ENCODE data around the gene DEGS1. TPM values are rescaled to one million over a fixed set of nuclear protein-coding genes. Genes with fewer than 3 reads are reported as not detected.

Gene DEGS1
- total RNA-seq, 1 donor from 2014 or later = 43.3 TPM

DNA sequence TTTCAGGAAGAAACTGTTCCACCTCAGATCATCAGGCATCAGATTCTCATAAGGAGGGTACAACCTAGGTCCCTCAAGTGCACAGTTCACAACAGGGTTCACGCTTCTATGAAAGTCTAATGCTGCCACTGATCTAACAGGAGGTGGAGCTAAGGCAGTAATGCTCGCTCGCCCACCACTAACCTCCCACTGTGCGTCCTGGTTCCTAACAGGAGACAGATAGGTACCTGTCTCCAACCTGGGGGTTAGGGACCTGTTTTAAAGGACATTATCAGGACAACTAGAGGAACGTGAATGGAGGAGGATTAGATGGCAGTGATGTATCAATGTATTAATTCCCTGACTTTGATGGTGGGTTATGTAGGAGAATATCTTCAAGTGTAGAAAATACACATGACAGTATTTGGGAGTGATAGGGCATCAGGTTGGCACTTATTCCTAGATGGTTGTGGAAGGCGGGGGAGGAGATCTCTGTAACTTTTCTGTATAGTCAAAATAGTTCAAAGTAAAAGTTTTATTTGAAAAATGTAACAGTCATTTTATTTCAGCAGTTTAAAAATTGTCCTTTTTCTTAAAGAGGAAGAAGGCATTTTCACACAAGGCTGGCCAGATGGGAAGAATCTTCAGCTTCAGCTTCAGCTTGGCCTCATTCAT lies 43.9 kb downstream of the DEGS1 start:
- H3K4me1 ChIP-seq (ENCODE audit: control insufficient read depth in 3 of 3, insufficient read depth in 3 of 3, low read length in 3 of 3) = peaks cover 0 to 8% (median 0%) of the 10 kb centered on the region in 3 donors
- peaks cover 7 to 34% (median 25%) of the 10 kb centered on the region in 3 donors for H3K36me3 ChIP-seq (ENCODE audit: control insufficient read depth in 3 of 3, insufficient read depth in 3 of 3, low read length in 3 of 3)
- no peaks in the 10 kb centered on the region for H3K9me3 ChIP-seq (ENCODE audit: control insufficient read depth in 3 of 3, low read length in 3 of 3)
- H3K9ac ChIP-seq (ENCODE audit: low read depth in 1 of 3, low read length in 3 of 3) = no peak overlapping the region
- H3K27me3 ChIP-seq (ENCODE audit: control insufficient read depth in 3 of 3, insufficient read depth in 3 of 3, low read length in 3 of 3) = no peaks in the 10 kb centered on the region
- no peak overlapping the region for H3K27ac ChIP-seq (ENCODE audit: low read depth, low read length)
- H3K4me3 ChIP-seq (ENCODE audit: low read length in 3 of 3) = no peak overlapping the region

DNA sequence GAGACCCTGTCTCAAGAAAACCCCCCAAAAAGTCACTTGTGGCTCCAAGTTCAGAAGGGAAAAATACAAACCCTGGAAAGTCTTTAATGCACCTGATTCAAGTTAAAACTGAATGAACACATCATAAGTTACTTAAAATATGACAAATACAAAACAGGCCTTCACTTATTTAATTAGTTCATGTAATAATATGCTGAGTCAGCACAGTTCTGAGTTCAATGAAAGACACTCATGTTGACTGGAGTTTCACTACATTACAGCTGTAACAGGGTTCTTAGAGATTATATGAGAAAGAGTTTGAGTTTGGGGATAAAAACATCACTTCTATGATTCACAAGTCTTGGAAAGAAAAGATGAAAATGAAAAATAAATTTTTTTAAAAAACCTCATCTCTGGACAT lies 51.0 kb downstream of the DEGS1 start:
- peaks cover 7 to 31% (median 19%) of the 10 kb centered on the region in 3 donors for H3K36me3 ChIP-seq (ENCODE audit: control insufficient read depth in 3 of 3, insufficient read depth in 3 of 3, low read length in 3 of 3)
- no peak overlapping the region for H3K4me3 ChIP-seq (ENCODE audit: low read length in 3 of 3)
- H3K27me3 ChIP-seq (ENCODE audit: control insufficient read depth in 3 of 3, insufficient read depth in 3 of 3, low read length in 3 of 3) = no peaks in the 10 kb centered on the region
- H3K4me1 ChIP-seq (ENCODE audit: control insufficient read depth in 3 of 3, insufficient read depth in 3 of 3, low read length in 3 of 3) = no peaks in the 10 kb centered on the region
- H3K27ac ChIP-seq (ENCODE audit: low read depth, low read length) = no peak overlapping the region
- no peaks in the 10 kb centered on the region for H3K9me3 ChIP-seq (ENCODE audit: control insufficient read depth in 3 of 3, low read length in 3 of 3)
- no peak overlapping the region for H3K9ac ChIP-seq (ENCODE audit: low read depth in 1 of 3, low read length in 3 of 3)

DNA sequence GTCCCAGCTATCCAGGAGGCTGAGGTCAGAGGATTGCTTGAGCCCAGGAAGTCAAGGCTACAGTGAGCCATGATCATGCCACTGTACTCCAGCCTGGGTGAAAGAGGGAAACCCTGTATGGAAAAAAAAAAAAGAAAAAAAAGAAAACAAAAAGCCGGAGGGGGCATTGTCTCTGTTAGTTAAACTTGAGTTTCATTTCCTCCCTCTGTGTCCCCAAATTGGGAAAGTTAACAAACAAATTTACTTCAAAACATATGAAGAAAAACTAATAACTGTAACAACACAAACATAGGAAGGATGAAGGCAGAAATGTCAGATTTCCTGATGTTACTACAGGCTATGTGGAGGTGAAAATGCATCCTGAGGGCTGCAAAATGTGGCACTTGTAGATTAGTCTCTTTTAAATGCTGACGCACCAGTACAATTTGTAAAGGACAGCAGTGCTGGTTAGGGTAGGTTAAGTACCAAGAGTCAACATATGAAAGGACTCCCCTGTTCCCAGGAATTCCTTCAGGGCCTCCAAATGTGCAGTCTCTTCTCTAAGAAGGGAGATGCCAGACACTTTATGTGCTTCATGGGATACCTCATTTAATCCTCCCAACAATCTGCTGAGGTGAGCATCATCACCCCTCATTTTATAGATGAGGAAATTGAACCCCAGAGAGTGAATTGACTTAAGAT lies 52.9 kb downstream of the DEGS1 start:
- H3K4me1 ChIP-seq (ENCODE audit: control insufficient read depth in 3 of 3, insufficient read depth in 3 of 3, low read length in 3 of 3) = no peaks in the 10 kb centered on the region
- H3K4me3 ChIP-seq (ENCODE audit: low read length in 3 of 3) = no peak overlapping the region
- no peaks in the 10 kb centered on the region for H3K9me3 ChIP-seq (ENCODE audit: control insufficient read depth in 3 of 3, low read length in 3 of 3)
- no peaks in the 10 kb centered on the region for H3K27me3 ChIP-seq (ENCODE audit: control insufficient read depth in 3 of 3, insufficient read depth in 3 of 3, low read length in 3 of 3)
- no peak overlapping the region for H3K9ac ChIP-seq (ENCODE audit: low read depth in 1 of 3, low read length in 3 of 3)
- peaks cover 7 to 23% (median 16%) of the 10 kb centered on the region in 3 donors for H3K36me3 ChIP-seq (ENCODE audit: control insufficient read depth in 3 of 3, insufficient read depth in 3 of 3, low read length in 3 of 3)
- no peak overlapping the region for H3K27ac ChIP-seq (ENCODE audit: low read depth, low read length)

DNA sequence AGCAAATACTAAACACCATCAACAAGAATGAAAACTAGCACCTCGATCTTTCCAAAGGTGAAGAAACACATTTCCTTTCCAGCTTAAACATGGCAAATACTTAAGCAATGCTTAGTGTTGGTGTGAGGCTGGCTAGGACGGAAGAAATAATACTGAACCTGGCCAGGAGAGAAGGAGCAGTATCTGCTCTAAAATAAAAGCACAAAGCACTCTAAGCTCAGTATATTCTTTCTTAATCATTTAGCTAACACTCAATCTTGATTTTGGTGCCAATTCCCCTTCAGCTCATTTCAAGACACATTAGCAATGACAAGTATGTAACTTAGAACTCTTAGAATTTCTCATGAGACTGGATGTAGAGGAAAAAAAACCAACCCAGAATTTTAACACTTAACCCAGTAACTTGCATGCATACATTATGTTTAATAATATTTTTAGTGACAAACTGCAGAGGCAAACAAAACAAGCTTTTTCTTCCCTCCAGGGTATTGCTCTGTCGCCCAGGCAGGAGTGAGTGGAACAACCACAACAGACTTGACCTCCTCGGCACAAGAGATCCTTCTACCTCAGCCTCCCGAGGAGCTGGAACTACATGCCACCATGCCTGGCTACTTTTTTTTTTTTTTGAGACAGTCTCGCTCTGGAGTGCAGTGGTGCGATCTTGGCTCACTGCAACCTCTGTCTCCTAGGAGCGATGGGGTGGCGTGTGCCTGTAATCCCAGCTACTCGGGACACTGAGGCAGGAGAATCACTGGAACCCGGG lies 54.3 kb downstream of the DEGS1 start:
- H3K27me3 ChIP-seq (ENCODE audit: control insufficient read depth in 3 of 3, insufficient read depth in 3 of 3, low read length in 3 of 3) = no peaks in the 10 kb centered on the region
- no peak overlapping the region for H3K27ac ChIP-seq (ENCODE audit: low read depth, low read length)
- H3K9me3 ChIP-seq (ENCODE audit: control insufficient read depth in 3 of 3, low read length in 3 of 3) = no peaks in the 10 kb centered on the region
- H3K36me3 ChIP-seq (ENCODE audit: control insufficient read depth in 3 of 3, insufficient read depth in 3 of 3, low read length in 3 of 3) = peaks cover 5 to 18% (median 11%) of the 10 kb centered on the region in 3 donors
- H3K9ac ChIP-seq (ENCODE audit: low read depth in 1 of 3, low read length in 3 of 3) = no peak overlapping the region
- H3K4me3 ChIP-seq (ENCODE audit: low read length in 3 of 3) = no peak overlapping the region
- H3K4me1 ChIP-seq (ENCODE audit: control insufficient read depth in 3 of 3, insufficient read depth in 3 of 3, low read length in 3 of 3) = no peaks in the 10 kb centered on the region

DNA sequence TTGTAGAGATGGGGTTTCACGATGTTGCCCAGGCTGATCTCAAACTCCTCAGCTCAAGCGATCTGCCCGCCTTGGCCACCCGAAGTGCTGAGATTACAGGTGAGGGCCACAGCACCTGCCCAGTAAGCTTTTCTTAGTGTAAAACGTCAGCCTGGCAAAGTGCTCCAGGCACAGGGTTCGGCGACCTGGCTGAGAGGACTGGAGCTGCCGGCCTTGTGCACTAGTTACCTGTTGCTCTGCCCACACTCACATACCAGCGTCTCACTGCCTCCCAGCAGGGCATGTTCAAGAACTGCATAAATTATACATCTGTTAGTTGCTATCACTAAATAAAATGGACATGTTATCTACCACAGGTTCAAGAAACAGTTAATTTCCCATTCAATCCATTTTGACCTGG lies 55.2 kb downstream of the DEGS1 start:
- Histone ChIP-seq H3K36me3 (ENCODE audit: control insufficient read depth in 3 of 3, insufficient read depth in 3 of 3, low read length in 3 of 3) (peaks cover 2 to 12% (median 6%) of the 10 kb centered on the region in 3 donors), H3K4me3 (ENCODE audit: low read length in 3 of 3) (no peak overlapping the region), H3K4me1 (ENCODE audit: control insufficient read depth in 3 of 3, insufficient read depth in 3 of 3, low read length in 3 of 3) (no peaks in the 10 kb centered on the region), H3K27me3 (ENCODE audit: control insufficient read depth in 3 of 3, insufficient read depth in 3 of 3, low read length in 3 of 3) (no peaks in the 10 kb centered on the region), H3K27ac (ENCODE audit: low read depth, low read length) (no peak overlapping the region), H3K9me3 (ENCODE audit: control insufficient read depth in 3 of 3, low read length in 3 of 3) (no peaks in the 10 kb centered on the region), H3K9ac (ENCODE audit: low read depth in 1 of 3, low read length in 3 of 3) (no peak overlapping the region)

DNA sequence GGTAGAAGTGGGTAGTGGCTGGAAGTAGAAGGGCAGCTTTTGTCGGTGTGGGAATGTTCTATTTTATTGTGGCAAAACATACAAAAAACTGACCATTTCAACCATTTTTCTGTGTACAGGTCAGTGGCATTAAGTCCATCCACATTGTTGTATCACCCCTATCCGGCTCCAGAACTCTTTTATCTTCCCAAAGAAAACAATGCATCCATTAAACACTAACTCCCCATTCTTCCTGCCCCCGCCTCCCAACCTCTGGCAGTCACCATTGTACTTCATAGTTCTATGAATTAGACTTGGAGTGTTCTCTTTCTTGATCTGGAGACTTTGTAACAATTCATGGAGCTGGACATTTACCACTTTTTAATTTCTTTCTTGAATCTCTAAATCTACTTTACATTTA lies 55.7 kb downstream of the DEGS1 start:
- Histone ChIP-seq H3K4me3 (ENCODE audit: low read length in 3 of 3) (no peak overlapping the region), H3K9ac (ENCODE audit: low read depth in 1 of 3, low read length in 3 of 3) (no peak overlapping the region), H3K9me3 (ENCODE audit: control insufficient read depth in 3 of 3, low read length in 3 of 3) (no peaks in the 10 kb centered on the region), H3K36me3 (ENCODE audit: control insufficient read depth in 3 of 3, insufficient read depth in 3 of 3, low read length in 3 of 3) (peaks cover 2 to 12% (median 6%) of the 10 kb centered on the region in 3 donors), H3K27ac (ENCODE audit: low read depth, low read length) (no peak overlapping the region), H3K4me1 (ENCODE audit: control insufficient read depth in 3 of 3, insufficient read depth in 3 of 3, low read length in 3 of 3) (no peaks in the 10 kb centered on the region), H3K27me3 (ENCODE audit: control insufficient read depth in 3 of 3, insufficient read depth in 3 of 3, low read length in 3 of 3) (no peaks in the 10 kb centered on the region)

Small RNAs within 50 kb of the gene (small RNA-seq; reads per million reads assigned to genes)
- gene AC092809.3 (not detected), gene RF00139 (not detected)

Other genes starting within 250 kb of the DEGS1 start
- 19.3 TPM for gene FBXO28, start 69.1 kb upstream of the DEGS1 start, total RNA-seq
- gene NVL, start 146.9 kb downstream of the DEGS1 start, total RNA-seq = 26.6 TPM
- 54.3 TPM for gene CNIH4, start 173.6 kb downstream of the DEGS1 start, total RNA-seq